H1 (cell line): ENCODE results near the gene CSF2. TPM values are rescaled to one million over a fixed set of nuclear protein-coding genes. Genes with fewer than 3 reads are reported as not detected.

Source experiments
- RFX5 ChIP-seq: IDR thresholded peaks from 2 replicates; pipeline ENCODE4 v1.6.1; 2011; ENCODE audit warnings: low read depth, low read length, improper control_type of control experiment, borderline replicate concordance
- SP1 ChIP-seq: IDR thresholded peaks from 2 replicates; pipeline ENCODE4 v1.6.1; 2011; ENCODE audit warnings: low read depth, low read length
- polyA plus RNA-seq, 7 experiments: library from polyadenylated mRNA; depleted of rRNA in 3 of 7; stranded (reverse) in 5 of 7; unstranded in 2 of 7; fragments of >200 nt in 5 of 7; fragments of 200-250 nt in 2 of 7; gene quantifications; 1 replicate in 5 of 7; 2 replicates in 1 of 7; 4 replicates in 1 of 7; pipeline versions ENCODE4 v1.2.1 to v1.2.3, GENCODE V29; 2011 to 2013; ENCODE audit warnings: missing spikeins in 2 of 7, mixed read lengths in 2 of 7
- total RNA-seq: library from RNA; stranded (reverse); fragmentation: NEBNext Ultra II Directional; extraction: Animal tissue kit (Norgen Biotek cat#: 25700); gene quantifications from 2 replicates; pipeline ENCODE4 v1.2.1, GENCODE V29; 2021
- TF ChIP-seq, protein P1 (sequence below): fragments of 300-600 bp; sonication (generic); IDR thresholded peaks from 2 replicates; pipeline ENCODE4 v1.7.1; 2012; ENCODE audit warnings: low read length, moderate library complexity, mild to moderate bottlenecking, inconsistent platforms; ENCODE audit not compliant: insufficient replicate concordance

CSF2 gene
- total and polyA plus RNA-seq, 2 of the 8 experiments (the other 6 are each of a cell fraction or from before 2014, with no cell fraction given): not detected

GRCh38 chr5:132096904-132097303, 23.3 kb downstream of the CSF2 start (continued):
- TF ChIP-seq, protein P1, sequence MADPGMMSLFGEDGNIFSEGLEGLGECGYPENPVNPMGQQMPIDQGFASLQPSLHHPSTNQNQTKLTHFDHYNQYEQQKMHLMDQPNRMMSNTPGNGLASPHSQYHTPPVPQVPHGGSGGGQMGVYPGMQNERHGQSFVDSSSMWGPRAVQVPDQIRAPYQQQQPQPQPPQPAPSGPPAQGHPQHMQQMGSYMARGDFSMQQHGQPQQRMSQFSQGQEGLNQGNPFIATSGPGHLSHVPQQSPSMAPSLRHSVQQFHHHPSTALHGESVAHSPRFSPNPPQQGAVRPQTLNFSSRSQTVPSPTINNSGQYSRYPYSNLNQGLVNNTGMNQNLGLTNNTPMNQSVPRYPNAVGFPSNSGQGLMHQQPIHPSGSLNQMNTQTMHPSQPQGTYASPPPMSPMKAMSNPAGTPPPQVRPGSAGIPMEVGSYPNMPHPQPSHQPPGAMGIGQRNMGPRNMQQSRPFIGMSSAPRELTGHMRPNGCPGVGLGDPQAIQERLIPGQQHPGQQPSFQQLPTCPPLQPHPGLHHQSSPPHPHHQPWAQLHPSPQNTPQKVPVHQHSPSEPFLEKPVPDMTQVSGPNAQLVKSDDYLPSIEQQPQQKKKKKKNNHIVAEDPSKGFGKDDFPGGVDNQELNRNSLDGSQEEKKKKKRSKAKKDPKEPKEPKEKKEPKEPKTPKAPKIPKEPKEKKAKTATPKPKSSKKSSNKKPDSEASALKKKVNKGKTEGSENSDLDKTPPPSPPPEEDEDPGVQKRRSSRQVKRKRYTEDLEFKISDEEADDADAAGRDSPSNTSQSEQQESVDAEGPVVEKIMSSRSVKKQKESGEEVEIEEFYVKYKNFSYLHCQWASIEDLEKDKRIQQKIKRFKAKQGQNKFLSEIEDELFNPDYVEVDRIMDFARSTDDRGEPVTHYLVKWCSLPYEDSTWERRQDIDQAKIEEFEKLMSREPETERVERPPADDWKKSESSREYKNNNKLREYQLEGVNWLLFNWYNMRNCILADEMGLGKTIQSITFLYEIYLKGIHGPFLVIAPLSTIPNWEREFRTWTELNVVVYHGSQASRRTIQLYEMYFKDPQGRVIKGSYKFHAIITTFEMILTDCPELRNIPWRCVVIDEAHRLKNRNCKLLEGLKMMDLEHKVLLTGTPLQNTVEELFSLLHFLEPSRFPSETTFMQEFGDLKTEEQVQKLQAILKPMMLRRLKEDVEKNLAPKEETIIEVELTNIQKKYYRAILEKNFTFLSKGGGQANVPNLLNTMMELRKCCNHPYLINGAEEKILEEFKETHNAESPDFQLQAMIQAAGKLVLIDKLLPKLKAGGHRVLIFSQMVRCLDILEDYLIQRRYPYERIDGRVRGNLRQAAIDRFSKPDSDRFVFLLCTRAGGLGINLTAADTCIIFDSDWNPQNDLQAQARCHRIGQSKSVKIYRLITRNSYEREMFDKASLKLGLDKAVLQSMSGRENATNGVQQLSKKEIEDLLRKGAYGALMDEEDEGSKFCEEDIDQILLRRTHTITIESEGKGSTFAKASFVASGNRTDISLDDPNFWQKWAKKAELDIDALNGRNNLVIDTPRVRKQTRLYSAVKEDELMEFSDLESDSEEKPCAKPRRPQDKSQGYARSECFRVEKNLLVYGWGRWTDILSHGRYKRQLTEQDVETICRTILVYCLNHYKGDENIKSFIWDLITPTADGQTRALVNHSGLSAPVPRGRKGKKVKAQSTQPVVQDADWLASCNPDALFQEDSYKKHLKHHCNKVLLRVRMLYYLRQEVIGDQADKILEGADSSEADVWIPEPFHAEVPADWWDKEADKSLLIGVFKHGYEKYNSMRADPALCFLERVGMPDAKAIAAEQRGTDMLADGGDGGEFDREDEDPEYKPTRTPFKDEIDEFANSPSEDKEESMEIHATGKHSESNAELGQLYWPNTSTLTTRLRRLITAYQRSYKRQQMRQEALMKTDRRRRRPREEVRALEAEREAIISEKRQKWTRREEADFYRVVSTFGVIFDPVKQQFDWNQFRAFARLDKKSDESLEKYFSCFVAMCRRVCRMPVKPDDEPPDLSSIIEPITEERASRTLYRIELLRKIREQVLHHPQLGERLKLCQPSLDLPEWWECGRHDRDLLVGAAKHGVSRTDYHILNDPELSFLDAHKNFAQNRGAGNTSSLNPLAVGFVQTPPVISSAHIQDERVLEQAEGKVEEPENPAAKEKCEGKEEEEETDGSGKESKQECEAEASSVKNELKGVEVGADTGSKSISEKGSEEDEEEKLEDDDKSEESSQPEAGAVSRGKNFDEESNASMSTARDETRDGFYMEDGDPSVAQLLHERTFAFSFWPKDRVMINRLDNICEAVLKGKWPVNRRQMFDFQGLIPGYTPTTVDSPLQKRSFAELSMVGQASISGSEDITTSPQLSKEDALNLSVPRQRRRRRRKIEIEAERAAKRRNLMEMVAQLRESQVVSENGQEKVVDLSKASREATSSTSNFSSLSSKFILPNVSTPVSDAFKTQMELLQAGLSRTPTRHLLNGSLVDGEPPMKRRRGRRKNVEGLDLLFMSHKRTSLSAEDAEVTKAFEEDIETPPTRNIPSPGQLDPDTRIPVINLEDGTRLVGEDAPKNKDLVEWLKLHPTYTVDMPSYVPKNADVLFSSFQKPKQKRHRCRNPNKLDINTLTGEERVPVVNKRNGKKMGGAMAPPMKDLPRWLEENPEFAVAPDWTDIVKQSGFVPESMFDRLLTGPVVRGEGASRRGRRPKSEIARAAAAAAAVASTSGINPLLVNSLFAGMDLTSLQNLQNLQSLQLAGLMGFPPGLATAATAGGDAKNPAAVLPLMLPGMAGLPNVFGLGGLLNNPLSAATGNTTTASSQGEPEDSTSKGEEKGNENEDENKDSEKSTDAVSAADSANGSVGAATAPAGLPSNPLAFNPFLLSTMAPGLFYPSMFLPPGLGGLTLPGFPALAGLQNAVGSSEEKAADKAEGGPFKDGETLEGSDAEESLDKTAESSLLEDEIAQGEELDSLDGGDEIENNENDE: no peak
- TF ChIP-seq SP1 (no peak), RFX5 (no peak)
